CD4-positive, alpha-beta T cell (primary cell): ENCODE data around the gene COQ2. TPM values are rescaled to one million over a fixed set of nuclear protein-coding genes. Genes with fewer than 3 reads are reported as not detected.

Experiments used
- ATAC-seq: fragments of 200-7000 bp; cut with Tn5 transposase; one replicate; pipeline ENCODE4 v1.10.0; 2022; ENCODE audit warnings: mild to moderate bottlenecking; ENCODE audit not compliant: poor library complexity
- CTCF ChIA-PET: fragments of 350-600 bp; sonication (Branson Sonifier 250); formaldehyde crosslinking; loops from one replicate; lab custom pipeline; 2021; ENCODE audit warnings: antibody characterized with exemption, inconsistent platforms; lab: Charles Lee
- POLR2A ChIA-PET: fragments of 350-600 bp; sonication (Branson Sonifier 250); formaldehyde crosslinking; loops from one replicate; lab custom pipeline; 2021; ENCODE audit warnings: antibody characterized with exemption, inconsistent platforms; lab: Charles Lee
- DNase-seq, 14 experiments: peaks; one replicate each; pipeline ENCODE4 v3.0.0-alpha.2; 2013 to 2020; ENCODE audit warnings: mixed read lengths in 2 of 14
- H3K27ac ChIP-seq, 2 donors: one replicate each; pipeline versions ENCODE4 v1.5.1 to v1.7.0; 2013; ENCODE audit warnings: low read length in 2 of 2, low read depth in 1 of 2, mild to moderate bottlenecking in 1 of 2
- H3K27me3 ChIP-seq, 2 experiments: 1 replicate in 1 of 2; 2 replicates in 1 of 2; pipeline versions ENCODE4 v1.6.1 to v1.7.0; 2013; ENCODE audit warnings: low read length in 2 of 2, control low read depth in 1 of 2, mild to moderate bottlenecking in 1 of 2, moderate library complexity in 1 of 2; ENCODE audit not compliant: insufficient read depth in 2 of 2, control insufficient read depth in 1 of 2
- H3K36me3 ChIP-seq: one replicate; pipeline ENCODE4 v1.6.1; 2013; ENCODE audit warnings: low read length, control low read depth; ENCODE audit not compliant: insufficient read depth
- H3K4me1 ChIP-seq: one replicate; pipeline ENCODE4 v1.6.1; 2013; ENCODE audit warnings: low read length, control low read depth; ENCODE audit not compliant: insufficient read depth
- H3K4me3 ChIP-seq: one replicate; pipeline ENCODE4 v1.5.1; 2013; ENCODE audit warnings: mild to moderate bottlenecking, low read length, moderate library complexity
- H3K9me3 ChIP-seq, 2 experiments: 1 replicate in 1 of 2; 2 replicates in 1 of 2; pipeline versions ENCODE4 v1.6.1 to v1.7.0; 2013; ENCODE audit warnings: low read length in 2 of 2, mild to moderate bottlenecking in 2 of 2, control low read depth in 1 of 2, moderate library complexity in 1 of 2; ENCODE audit not compliant: control insufficient read depth in 1 of 2, insufficient read depth in 1 of 2
- H3K27ac Mint-ChIP-seq: one replicate; pipeline ENCODE4 v1.8.0; 2020; ENCODE audit warnings: mixed read lengths
- H3K27me3 Mint-ChIP-seq: one replicate; pipeline ENCODE4 v1.8.0; 2021; ENCODE audit warnings: mixed read lengths
- H3K36me3 Mint-ChIP-seq: one replicate; pipeline ENCODE4 v1.8.0; 2021; ENCODE audit warnings: low read depth, mixed read lengths
- H3K4me1 Mint-ChIP-seq: one replicate; pipeline ENCODE4 v1.8.0; 2021; ENCODE audit warnings: low read depth, mixed read lengths
- H3K4me3 Mint-ChIP-seq: one replicate; pipeline ENCODE4 v1.8.0; 2020; ENCODE audit warnings: mild to moderate bottlenecking, mixed read lengths
- H3K9me3 Mint-ChIP-seq: one replicate; pipeline ENCODE4 v1.8.0; 2020; ENCODE audit warnings: mixed read lengths
- CTCF ChIP-seq: fragments of 200-600 bp; IDR thresholded peaks from one replicate; pipeline ENCODE4 v1.8.0; 2022; ENCODE audit warnings: antibody characterized with exemption, mild to moderate bottlenecking
- intact Hi-C, 2 experiments: fragments of 100-400 bp; cut with DNase I in 1 of 2; cut with micrococcal nuclease in 1 of 2; formaldehyde crosslinking; loops; one replicate each; pipeline versions ENCODE4 v1.15.1 to v1.9.0; 2023 to 2025; cut with DNase I, micrococcal nuclease
- total RNA-seq, 174 experiments: library from RNA in 2 of 174; stranded (reverse) in 2 of 174; gene quantifications; one replicate each; pipeline ENCODE4 v1.2.3 and lab custom pipeline; 2021 to 2026

Gene COQ2
- total RNA-seq, 2 experiments from 2014 or later = 9.2 to 10.1 TPM

- Histone ChIP-seq H3K27me3 (no peaks in the 10 kb centered on the region), H3K4me1 (peaks cover 69% of the 10 kb centered on the region), H3K4me3 (peak overlapping the region; percentile 17), H3K27ac (peak overlapping the region; percentile 74 to 76), H3K9me3 (no peaks in the 10 kb centered on the region), H3K36me3 (no peaks in the 10 kb centered on the region)
- no peaks in the 10 kb centered on the region for H3K9me3 Mint-ChIP-seq
- peak; percentile 35 to 94 (median 54) for DNase-seq
- intact Hi-C loops = loop anchor here (1.0 to 5.0 kb wide), 3 partner anchors 17 to 34 kb away; no protein-coding TSS in a partner anchor
- H3K27ac Mint-ChIP-seq = peak overlapping the region; percentile 89
- H3K4me1 Mint-ChIP-seq = peaks cover 71% of the 10 kb centered on the region
- H3K27me3 Mint-ChIP-seq = no peaks in the 10 kb centered on the region
- H3K4me3 Mint-ChIP-seq = peak overlapping the region; percentile 74
- ChIA-PET CTCF (interaction anchor here (0.6 to 1.6 kb wide), 4 partner anchors 34 to 143 kb away, joined by 3 to 6 read pairs (median 3); no protein-coding TSS in a partner anchor), POLR2A (interaction anchor here (0.6 to 3.8 kb wide), 23 partner anchors 9 to 788 kb away, joined by 3 to 167 read pairs (median 6); partner anchors contain the start of genes COPS4, COQ2, HNRNPDL and PLAC8)
- peak; percentile 89 for ATAC-seq
- TF ChIP-seq CTCF = no peak
- no peaks in the 10 kb centered on the region for H3K36me3 Mint-ChIP-seq
Observed at GRCh38 chr4:83217721-83218522, 66.7 kb downstream of the COQ2 start.

- intact Hi-C loops = loop anchor here (1.0 to 5.0 kb wide), 2 partner anchors 35 kb away; no protein-coding TSS in a partner anchor
- Histone ChIP-seq H3K36me3 (no peaks in the 10 kb centered on the region), H3K27me3 (no peaks in the 10 kb centered on the region), H3K4me3 (peak overlapping the region; percentile 17), H3K27ac (peak overlapping the region; percentile 74 to 76), H3K9me3 (no peaks in the 10 kb centered on the region), H3K4me1 (peaks cover 77% of the 10 kb centered on the region)
- CTCF ChIA-PET = interaction anchor here (0.6 to 1.6 kb wide), 2 partner anchors 35 to 44 kb away, joined by 3 to 6 read pairs; no protein-coding TSS in a partner anchor
- Mint-ChIP-seq H3K36me3 (no peaks in the 10 kb centered on the region), H3K4me3 (peak overlapping the region; percentile 74), H3K27me3 (no peaks in the 10 kb centered on the region), H3K27ac (peak overlapping the region; percentile 89), H3K4me1 (peaks cover 79% of the 10 kb centered on the region), H3K9me3 (no peaks in the 10 kb centered on the region)
- ATAC-seq (no peak), DNase-seq (peak in 4 of 14 experiments; percentile 10 to 45 (median 23))
- POLR2A ChIA-PET = interaction anchor here (0.6 to 3.8 kb wide), 20 partner anchors 8 to 788 kb away, joined by 3 to 167 read pairs (median 6); partner anchors contain the start of genes COPS4, COQ2, HNRNPDL and PLAC8
- TF ChIP-seq CTCF = no peak
Observed at GRCh38 chr4:83216959-83217683, 67.5 kb downstream of the COQ2 start.

- Mint-ChIP-seq H3K4me3 (no peak overlapping the region), H3K4me1 (peaks cover 92% of the 10 kb centered on the region), H3K9me3 (no peaks in the 10 kb centered on the region), H3K27me3 (no peaks in the 10 kb centered on the region), H3K36me3 (no peaks in the 10 kb centered on the region), H3K27ac (peak overlapping the region; percentile 81)
- ATAC-seq (no peak), DNase-seq (no peak)
- no peak for TF ChIP-seq CTCF
- Histone ChIP-seq H3K4me3 (no peak overlapping the region), H3K36me3 (no peaks in the 10 kb centered on the region), H3K27me3 (no peaks in the 10 kb centered on the region), H3K9me3 (no peaks in the 10 kb centered on the region), H3K4me1 (peaks cover 84% of the 10 kb centered on the region), H3K27ac (no peak overlapping the region)
- intact Hi-C loops = loop anchor here in 1 of 2 experiments (5.0 kb wide), 1 partner anchor 97 kb away; no protein-coding TSS in a partner anchor
- ChIA-PET CTCF (no interaction called here), POLR2A (interaction anchor here (0.7 kb wide), 1 partner anchor 101 kb away, joined by 3 read pairs; no protein-coding TSS in a partner anchor)
Observed at GRCh38 chr4:83214079-83214478, 70.5 kb downstream of the COQ2 start.
